ENCODE results near the gene CMTM4. TPM values are rescaled to one million over a fixed set of nuclear protein-coding genes. Genes with fewer than 3 reads are reported as not detected.

The CMTM4 gene
- total and polyA plus RNA-seq, 2 of the 8 experiments (the other 6 are each of a cell fraction or from before 2014, with no cell fraction given) = 35.3 to 51.7 TPM

DNA sequence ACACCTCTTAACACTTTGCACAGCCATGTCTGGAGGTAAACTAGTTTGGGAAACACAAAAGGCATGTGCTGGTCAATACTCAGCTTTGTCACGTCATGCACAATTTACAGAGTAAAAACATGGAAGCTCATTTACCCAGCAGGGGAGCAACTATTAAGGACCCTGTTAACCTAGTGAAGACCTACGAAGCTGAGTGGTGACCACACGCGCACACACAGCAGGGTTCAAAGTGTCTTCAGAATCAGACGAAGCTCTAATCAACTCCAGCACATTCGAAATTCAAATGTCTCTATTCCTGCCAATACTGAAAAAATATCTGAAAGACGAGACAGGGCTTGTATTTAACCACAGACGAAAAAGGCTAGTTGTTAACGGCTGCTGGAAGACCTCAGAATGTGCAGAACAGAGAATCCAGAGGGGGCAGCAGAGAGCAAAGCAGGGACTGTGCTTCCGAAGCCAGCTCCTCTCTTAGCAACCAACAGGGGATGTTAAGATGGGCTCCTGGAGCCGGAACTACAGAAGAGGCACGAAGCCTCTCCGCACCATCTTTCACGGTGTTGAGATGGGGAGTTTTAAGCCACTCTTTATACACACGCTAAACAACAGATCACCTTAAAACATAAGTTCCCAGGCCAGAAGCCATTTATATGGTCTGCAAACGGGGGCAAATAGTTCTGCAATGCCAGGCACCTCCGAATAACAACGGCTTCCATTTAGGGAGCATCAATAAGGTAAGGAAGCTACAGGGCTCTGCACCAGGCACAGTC is 45.7 kb downstream of the CMTM4 start:
- CTCF ChIA-PET (ENCODE audit: partially characterized antibody) = interaction anchor here (0.5 to 4.0 kb wide), 53 partner anchors 8 to 1570 kb away, joined by 3 to 58 read pairs (median 5); partner anchors contain the start of gene CMTM3
- no peak overlapping the region for H2BK15ac ChIP-seq (ENCODE audit: low read length)
- no peak overlapping the region for H3K9ac ChIP-seq (replicated peaks in 1 of 4; ENCODE audit: extremely low read depth in 1 of 4, low read depth in 3 of 4, low read length in 3 of 4)
- peak; percentile 68 to 89 for DNase-seq (ENCODE audit: low read depth in 1 of 2, low spot score in 2 of 2)
- H3K56ac ChIP-seq (replicated peaks; ENCODE audit: insufficient read length, low read depth, low read length) = no peak overlapping the region
- peak overlapping the region in 3 of 4 experiments; percentile 5 to 47 (median 27); a peak in 4 of 8 replicates for H3K4me3 ChIP-seq (ENCODE audit: extremely low read depth in 1 of 4, insufficient read depth in 2 of 4, low read depth in 3 of 4, low read length in 4 of 4)
- no peak overlapping the region for H2BK12ac ChIP-seq (ENCODE audit: low read depth, low read length)
- no peak overlapping the region for H3K27ac ChIP-seq (ENCODE audit: low read depth, low read length)
- H3K23me2 ChIP-seq (ENCODE audit: low read depth, low read length) = no peaks in the 10 kb centered on the region
- FAIRE-seq = peak; percentile 82
- no peak overlapping the region for H2AFZ ChIP-seq (ENCODE audit: low read length)
- H2BK20ac ChIP-seq (ENCODE audit: low read length) = no peak overlapping the region
- no peak overlapping the region for H3K23ac ChIP-seq (ENCODE audit: insufficient read length)
- POLR2A ChIA-PET (ENCODE audit: partially characterized antibody) = interaction anchor here (0.8 to 2.7 kb wide), 6 partner anchors 10 to 45 kb away, joined by 4 to 9 read pairs (median 5); no protein-coding TSS in a partner anchor
- H3K79me2 ChIP-seq (ENCODE audit: control insufficient read depth in 1 of 2, insufficient read depth in 2 of 2, low read length in 2 of 2) = peaks cover 3 to 13% of the 10 kb centered on the region in 2 experiments; a peak in 3 of 4 replicates
- H4K91ac ChIP-seq (replicated peaks; ENCODE audit: insufficient read length, low read length) = no peak overlapping the region
- no peaks in the 10 kb centered on the region for H3K27me3 ChIP-seq (replicated peaks in 1 of 4; ENCODE audit: control insufficient read depth in 3 of 4, extremely low read depth in 1 of 4, insufficient read depth in 3 of 4, low read length in 3 of 4)
- H3K4me2 ChIP-seq (ENCODE audit: insufficient read depth in 1 of 2, low read depth in 2 of 2, low read length in 2 of 2) = peak overlapping the region; percentile 37 to 65
- WGBS, 2 experiments (ENCODE audit: extremely low coverage in 1 of 2, insufficient coverage in 1 of 2, insufficient read length in 1 of 2, insufficient replicate concordance in 2 of 2, low coverage in 1 of 2, low lambda C conversion rate in 2 of 2, missing lambda C conversion rate in 1 of 2) = 39% methylated on average over 18 of the region's 18 CpGs; no CpG with 5 or more reads in 1 of the 2 experiments
- H3K4ac ChIP-seq (replicated peaks; ENCODE audit: insufficient read length, low read depth, low read length) = no peak overlapping the region
- H2AK5ac ChIP-seq (ENCODE audit: low read depth, low read length) = no peak overlapping the region
- no peak overlapping the region for H3K14ac ChIP-seq (ENCODE audit: insufficient read length)
- peaks cover 5% of the 10 kb centered on the region; the same call in 1 of the 2 replicates for H3K79me1 ChIP-seq (ENCODE audit: low read depth, low read length)
- peaks cover 0 to 6% of the 10 kb centered on the region in 2 experiments for H4K20me1 ChIP-seq (replicated peaks in 1 of 2; ENCODE audit: control insufficient read depth in 1 of 2, insufficient read depth in 2 of 2, low read length in 2 of 2)
- H4K5ac ChIP-seq (ENCODE audit: insufficient read length, low read depth, low read length) = no peak overlapping the region
- no peak overlapping the region for H2BK120ac ChIP-seq (replicated peaks; ENCODE audit: low read depth, low read length)
- H2BK5ac ChIP-seq (ENCODE audit: low read depth, low read length) = no peak overlapping the region
- no peaks in the 10 kb centered on the region for H3K9me3 ChIP-seq (ENCODE audit: insufficient read depth in 2 of 2, low read depth in 1 of 2, low read length in 1 of 2)
- no peak overlapping the region for H3K18ac ChIP-seq (ENCODE audit: extremely low read depth, low read length)
- H3K36me3 ChIP-seq (ENCODE audit: control insufficient read depth in 2 of 4, insufficient read depth in 4 of 4, low read length in 3 of 4) = no peaks in the 10 kb centered on the region
- peaks cover 0 to 5% (median 3%) of the 10 kb centered on the region in 4 experiments; a peak in 3 of 7 replicates for H3K4me1 ChIP-seq (replicated peaks in 1 of 4; ENCODE audit: control insufficient read depth in 3 of 4, insufficient read depth in 4 of 4, low read length in 3 of 4)
- H4K8ac ChIP-seq (ENCODE audit: extremely low read depth, insufficient read depth, low read length) = no peak overlapping the region
- TF ChIP-seq RXRA (IDR thresholded peaks at IDR 0.05; ENCODE audit: insufficient read depth, low read depth, low read length) (no peak), KDM1A (IDR thresholded peaks at IDR 0.05; ENCODE audit: borderline replicate concordance, low read length) (no peak), PHF8 (conservative IDR thresholded peaks at IDR 0.05; ENCODE audit: low read depth, low read length) (no peak), ASH2L (IDR thresholded peaks at IDR 0.05; ENCODE audit: low read length) (peak; percentile 43), NRF1 (IDR thresholded peaks at IDR 0.05; ENCODE audit: low read depth, low read length) (no peak), RNF2 (IDR thresholded peaks at IDR 0.05; ENCODE audit: borderline replicate concordance, low read depth, low read length, missing control alignments, poor library complexity, severe bottlenecking) (no peak), KDM5A (IDR thresholded peaks at IDR 0.05; ENCODE audit: low read length) (no peak), TBP (IDR thresholded peaks at IDR 0.05; ENCODE audit: low read depth, low read length) (no peak), BRCA1 (IDR thresholded peaks at IDR 0.05; ENCODE audit: low read depth, low read length) (no peak)
- TF ChIP-seq, protein P1, sequence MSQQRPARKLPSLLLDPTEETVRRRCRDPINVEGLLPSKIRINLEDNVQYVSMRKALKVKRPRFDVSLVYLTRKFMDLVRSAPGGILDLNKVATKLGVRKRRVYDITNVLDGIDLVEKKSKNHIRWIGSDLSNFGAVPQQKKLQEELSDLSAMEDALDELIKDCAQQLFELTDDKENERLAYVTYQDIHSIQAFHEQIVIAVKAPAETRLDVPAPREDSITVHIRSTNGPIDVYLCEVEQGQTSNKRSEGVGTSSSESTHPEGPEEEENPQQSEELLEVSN (IDR thresholded peaks at IDR 0.05) = no peak
- TF ChIP-seq, protein P2, sequence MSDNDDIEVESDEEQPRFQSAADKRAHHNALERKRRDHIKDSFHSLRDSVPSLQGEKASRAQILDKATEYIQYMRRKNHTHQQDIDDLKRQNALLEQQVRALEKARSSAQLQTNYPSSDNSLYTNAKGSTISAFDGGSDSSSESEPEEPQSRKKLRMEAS (IDR thresholded peaks at IDR 0.05) = no peak

Data from H1 (cell line).